Hematopoietic multipotent progenitor cell (in vitro differentiated cells): ENCODE results near the gene USP13. TPM values are rescaled to one million over a fixed set of nuclear protein-coding genes. Genes with fewer than 3 reads are reported as not detected.
"Not testable (repeated sequence)": the region's sequence is repeated elsewhere in the genome, so short reads cannot be mapped to it uniquely, and the experiment has no call there.

ENCODE experiments used
- DNase-seq, 3 donors: peaks; one replicate each; pipeline ENCODE4 v3.0.0-alpha.2; 2011 to 2015; ENCODE audit warnings: low read depth in 2 of 3, low spot score in 2 of 3
- total RNA-seq: library from RNA; depleted of rRNA; stranded (reverse); fragments of >200 nt; gene quantifications from one replicate; pipeline ENCODE4 v1.2.3, GENCODE V29; 2012

The USP13 gene
- total RNA-seq, 1 donor: 4.6 TPM

GRCh38 chr3:179655236-179655635 lies 2.4 kb downstream of the USP13 start:
- no peak for DNase-seq

DNA sequence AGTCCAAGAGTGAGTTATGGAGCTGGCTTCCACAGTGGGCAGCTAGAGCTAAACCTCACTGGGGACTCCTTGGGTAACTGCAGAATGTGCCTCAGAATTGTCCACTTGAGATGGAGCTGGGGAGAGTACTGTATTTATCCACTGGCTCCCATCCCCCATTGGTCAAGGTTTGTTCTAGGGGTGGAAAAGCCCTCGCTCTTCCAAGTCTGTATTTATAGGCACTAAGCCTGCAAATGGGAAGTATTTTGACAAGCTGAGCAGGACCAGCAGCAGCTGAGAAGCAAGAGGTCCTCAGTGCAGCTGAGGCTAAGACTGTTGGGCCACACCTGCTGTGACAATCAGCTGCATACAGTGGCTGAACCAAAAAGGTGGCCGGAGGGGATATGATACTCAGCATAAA lies 5.8 kb downstream of the USP13 start:
- no peak for DNase-seq

GRCh38 chr3:179660872-179661271 lies 8.0 kb downstream of the USP13 start:
- DNase-seq: no peak

DNA sequence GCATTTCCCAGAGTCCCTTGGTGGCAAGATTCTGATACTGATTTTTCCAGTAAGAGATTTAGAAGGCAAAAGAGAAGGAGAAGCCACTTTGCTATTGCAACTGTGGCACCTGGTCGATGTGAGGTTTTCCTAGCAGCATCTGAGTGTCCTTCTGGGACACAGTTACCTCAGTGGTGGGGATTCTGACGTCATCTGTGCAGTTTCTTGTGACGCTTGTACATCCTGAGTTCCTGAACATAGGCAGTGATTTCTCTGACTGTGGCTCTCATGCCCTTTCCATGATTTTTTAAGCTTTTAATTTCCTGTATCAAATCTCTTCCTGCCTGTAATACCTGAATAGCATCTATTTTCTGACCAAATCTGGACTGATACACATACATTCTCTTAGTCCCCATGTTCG lies 8.9 kb downstream of the USP13 start:
- DNase-seq: no peak

GRCh38 chr3:179663093-179663492 lies 10.3 kb downstream of the USP13 start:
- DNase-seq: no peak

DNA sequence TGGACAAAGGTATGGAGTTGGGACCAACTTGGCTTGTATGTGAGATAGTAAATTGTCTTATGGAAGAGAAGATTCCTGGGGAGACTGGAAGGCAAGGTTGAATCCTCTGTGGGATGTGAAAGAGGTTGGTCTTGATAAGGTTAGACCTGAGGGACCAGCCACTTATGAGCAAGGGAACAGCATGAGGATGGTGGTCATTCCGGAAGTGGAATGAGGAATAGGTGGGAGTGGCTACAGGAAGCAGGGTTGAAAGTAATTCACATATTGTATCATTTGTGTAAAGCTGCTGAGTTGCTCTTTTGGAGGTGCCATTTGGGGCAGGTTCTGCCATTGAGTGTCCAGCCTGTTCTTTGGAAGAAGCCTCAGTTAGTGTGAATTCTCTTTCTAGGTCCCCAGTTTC lies 13.2 kb downstream of the USP13 start:
- DNase-seq: no peak

- DNase-seq: no peak
Observed at GRCh38 chr3:179666436-179667035, 13.7 kb downstream of the USP13 start.

DNA sequence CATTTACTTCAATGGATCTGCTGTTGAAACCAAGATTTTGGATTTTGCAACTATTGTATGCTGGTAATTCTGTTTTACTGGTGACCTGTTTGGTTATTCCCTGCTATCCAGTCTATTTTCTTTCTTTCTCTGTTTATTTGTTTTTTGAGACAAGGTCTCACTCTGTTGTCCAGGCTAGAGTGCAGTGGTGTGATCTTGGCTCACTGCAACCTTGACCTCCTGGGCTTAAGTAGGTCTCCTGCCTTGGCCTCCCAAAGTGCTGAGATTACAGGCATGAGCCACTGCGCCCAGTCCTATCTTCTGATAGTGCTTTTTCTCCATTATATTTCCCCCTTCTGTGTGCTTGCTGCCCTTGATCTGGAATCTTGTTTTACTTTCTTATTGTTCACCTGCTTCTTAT lies 15.6 kb downstream of the USP13 start:
- DNase-seq: no peak

DNA sequence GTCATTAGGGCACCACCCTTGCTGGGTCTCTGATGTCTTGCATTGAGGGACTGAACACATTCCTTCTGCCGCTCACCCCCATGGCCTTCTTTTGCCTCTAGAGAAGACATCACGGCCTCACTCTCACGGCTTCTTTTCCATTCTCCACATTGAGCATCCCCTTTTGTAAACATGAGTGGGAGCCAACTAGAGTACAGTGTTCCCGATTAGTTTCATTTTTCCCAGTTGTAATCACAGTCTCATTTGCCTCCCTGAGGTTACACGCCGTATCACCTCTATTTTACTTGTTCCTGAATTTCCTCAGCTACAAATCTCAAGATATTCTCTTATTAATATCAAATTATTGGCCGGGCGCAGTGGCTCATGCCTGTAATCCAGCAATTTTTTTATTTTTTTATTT lies 17.5 kb downstream of the USP13 start:
- no peak for DNase-seq

GRCh38 chr3:179671309-179671708 lies 18.5 kb downstream of the USP13 start:
- no peak for DNase-seq

GRCh38 chr3:179671747-179672242 lies 19.0 kb downstream of the USP13 start:
- DNase-seq: no peak

- no peak for DNase-seq
Observed at GRCh38 chr3:179672918-179673317, 20.1 kb downstream of the USP13 start.

GRCh38 chr3:179673523-179673922 lies 20.7 kb downstream of the USP13 start:
- no peak for DNase-seq

- no peak for DNase-seq
Observed at GRCh38 chr3:179676081-179676480, 23.2 kb downstream of the USP13 start.

GRCh38 chr3:179677884-179678283 lies 25.0 kb downstream of the USP13 start:
- no peak for DNase-seq

GRCh38 chr3:179681492-179682263 lies 28.8 kb downstream of the USP13 start:
- DNase-seq: no peak

DNA sequence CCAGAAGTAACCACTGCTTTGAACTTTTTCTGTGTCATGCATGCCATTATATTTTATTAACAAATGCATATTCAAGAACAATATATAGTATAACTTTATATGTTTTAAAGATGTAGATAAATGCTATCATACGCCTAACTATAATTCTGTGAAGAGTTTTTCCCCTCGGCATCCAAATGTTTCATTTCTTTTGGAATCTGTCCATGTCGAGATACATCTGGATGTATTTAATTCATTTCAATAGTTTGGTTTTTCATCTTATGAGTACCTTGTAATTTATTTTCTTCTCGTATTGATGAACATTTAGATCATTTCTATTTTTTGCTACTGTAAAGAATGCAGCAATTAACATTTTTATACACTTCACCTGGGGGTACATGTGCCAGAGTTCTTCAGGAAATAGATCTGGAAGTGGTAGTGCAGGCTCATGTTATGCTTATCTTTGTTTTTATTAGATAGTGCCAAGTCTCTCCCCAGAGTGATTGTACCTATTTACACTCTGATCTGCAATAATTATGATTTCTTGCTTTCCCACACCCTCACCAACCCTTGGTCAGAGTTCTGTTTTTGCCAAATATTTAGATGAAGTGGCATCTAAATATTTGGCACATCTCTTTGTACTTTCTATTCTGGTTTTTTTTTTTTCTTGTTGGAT lies 29.7 kb downstream of the USP13 start:
- no peak for DNase-seq

DNA sequence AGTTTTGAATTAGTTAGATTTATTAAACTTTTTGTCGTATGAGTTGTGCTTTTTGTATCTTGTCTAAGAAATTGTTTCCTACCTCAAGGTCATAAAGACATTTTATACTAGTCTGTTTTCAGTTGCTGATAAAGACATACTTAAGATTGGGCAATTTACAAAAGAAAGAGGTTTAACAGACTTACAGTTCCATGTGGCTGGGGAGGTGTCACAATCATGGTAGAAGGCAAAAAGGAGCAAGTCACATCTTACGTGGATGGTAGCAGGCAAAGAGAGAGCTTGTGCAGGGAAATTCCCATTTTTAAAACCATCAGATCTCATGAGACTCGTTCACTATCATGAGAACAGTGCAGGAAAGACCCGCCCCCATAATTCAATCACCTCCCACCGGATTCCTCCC lies 30.4 kb downstream of the USP13 start:
- not testable (repeated sequence) for DNase-seq

DNA sequence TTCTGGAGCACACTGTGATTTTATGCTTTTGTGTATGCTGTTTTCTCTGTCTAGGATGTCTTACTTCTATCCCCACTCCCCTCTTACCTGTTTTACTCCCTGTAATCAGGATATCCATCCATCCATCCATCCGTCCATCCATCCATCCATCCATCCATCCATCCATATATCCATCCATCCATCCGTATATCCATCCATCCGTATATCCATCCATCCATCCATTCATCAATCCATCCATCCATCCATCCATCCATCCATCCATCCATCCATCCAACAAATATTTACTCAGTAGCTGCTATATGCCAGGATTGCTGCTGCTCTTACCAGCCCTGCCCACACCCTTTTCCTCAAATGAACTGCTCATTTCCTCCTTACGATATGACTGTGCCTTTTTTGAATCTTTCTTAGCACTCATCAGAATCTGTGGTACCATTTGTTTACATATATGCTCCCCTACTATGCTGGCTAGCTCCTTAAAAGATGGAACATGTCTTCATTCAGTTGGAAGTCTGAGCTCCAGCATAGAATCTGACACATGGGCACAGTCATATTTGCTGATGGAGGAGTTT lies 35.2 kb downstream of the USP13 start:
- no peak for DNase-seq

DNA sequence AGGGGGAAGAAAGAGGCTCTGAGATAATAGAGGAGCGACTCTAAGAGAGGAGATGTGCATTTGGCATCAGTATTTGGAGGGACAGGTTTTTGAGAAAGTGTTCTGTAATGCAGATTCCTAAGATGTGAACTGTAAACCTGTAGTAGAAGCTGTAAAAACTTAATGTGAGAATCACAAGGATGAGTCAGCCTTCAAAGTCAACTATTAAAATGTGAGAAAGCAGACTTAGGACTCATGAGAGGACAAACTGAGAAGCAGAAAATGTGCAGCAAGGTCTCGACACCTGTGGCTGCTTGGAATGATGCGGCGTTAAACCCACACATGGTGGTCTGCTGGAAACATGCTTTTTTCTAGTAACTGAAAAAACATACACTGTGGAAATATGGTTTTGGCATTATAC lies 36.0 kb downstream of the USP13 start:
- DNase-seq: no peak

DNA sequence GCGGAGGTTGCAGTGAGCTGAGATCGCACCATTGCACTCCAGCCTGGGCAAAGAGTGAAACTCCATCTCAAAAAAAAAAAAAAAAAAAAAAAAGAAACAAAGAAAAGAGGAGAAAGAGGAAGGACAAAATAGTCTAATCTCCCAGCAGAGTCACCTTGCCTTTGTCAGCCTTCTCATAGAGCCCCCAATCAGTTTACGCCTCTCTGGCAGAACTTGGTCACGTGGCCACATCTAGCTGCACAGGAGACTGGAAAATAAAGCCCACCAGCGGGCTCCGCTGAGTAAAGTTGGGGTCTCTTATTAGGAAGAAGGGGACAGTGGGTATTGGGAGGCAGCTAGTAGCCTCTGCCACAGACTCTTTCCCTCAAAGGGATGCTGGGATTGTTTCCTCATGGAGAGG lies 41.9 kb downstream of the USP13 start:
- no peak for DNase-seq
